HG03457 (cell line): ENCODE measurements around the gene HSD3B2.
A peak's percentile ranks its signal among the peaks of the same experiment; 100 is the strongest.
"Not testable (repeated sequence)": the region's sequence is repeated elsewhere in the genome, so short reads cannot be mapped to it uniquely, and the experiment has no call there.

ENCODE experiments used
- ATAC-seq: cut with Tn5 transposase; IDR thresholded peaks from one replicate; pipeline ENCODE4 v1.9.1; 2021; ENCODE audit warnings: moderate number of reproducible peaks; ENCODE audit not compliant: unreplicated experiment

HSD3B2 gene

GRCh38 chr1:119414950-119415349 is at the start of gene HSD3B2:
HSD3B2 (plus strand) TSS chr1:119415150; CDS start chr1:119415420, 270 bp downstream.
- no peak for ATAC-seq

- ATAC-seq = peak; percentile 61
These were observed 48.5 kb upstream of the HSD3B2 start for GRCh38 chr1:119366424-119366823.

DNA sequence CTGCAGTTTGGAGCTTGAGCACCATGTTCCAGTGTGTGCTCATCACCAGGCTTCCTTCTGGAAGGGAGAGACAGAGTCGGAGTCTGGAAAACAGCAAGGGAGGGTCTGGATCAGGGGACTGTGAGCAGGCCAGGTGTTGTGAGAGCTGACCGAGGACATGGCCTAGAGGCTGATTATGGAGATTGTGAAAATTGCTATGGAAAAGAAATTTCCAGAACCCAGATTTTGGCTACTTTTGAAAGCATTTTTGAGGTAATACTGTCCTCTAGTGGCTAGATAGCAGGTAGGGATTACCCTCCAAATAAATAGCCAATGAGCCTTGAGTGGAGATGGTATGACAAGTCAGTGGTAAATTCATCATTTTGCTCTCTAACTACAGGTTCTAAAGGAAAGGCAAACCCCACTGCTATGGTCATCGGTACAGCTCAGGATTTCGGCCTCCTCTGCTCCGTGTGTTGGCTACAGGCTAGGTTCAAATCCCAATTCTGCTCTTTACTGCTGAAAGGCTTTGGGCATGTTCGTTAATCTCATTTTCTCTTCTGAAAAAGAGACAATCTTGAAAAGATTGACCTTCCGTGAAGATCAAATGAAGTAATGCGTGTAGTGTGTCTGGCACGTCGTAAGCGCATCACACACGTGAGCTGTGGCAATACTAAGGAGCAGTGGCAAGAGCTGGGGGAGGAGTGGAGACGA is 47.4 kb upstream of the HSD3B2 start:
- ATAC-seq = no peak

DNA sequence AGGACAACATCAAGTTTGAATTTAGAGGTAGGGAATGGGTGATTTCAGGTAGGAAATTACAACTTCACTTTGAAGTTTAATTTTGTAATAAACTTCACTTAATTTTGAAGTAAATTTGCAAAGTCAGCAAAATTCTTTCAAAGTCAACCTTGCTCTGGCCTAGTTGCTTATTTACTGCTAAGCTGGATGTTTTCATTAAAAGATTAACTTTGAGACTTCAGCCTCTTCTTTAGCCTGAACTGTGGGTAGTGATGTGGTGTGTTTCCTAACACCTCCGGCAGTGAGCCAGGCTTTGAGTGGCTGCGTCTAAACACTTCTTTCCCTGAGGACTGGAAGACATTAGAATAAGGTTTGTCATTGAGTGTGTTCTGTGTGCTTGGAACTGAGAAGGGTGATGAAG is 46.4 kb upstream of the HSD3B2 start, which contains the start of gene HAO2:
TSS of gene HAO2 (plus strand) at position 232 of the 400 bp plus-strand sequence. CDS start 12,301 bp downstream, outside the sequence.
- no peak for ATAC-seq

DNA sequence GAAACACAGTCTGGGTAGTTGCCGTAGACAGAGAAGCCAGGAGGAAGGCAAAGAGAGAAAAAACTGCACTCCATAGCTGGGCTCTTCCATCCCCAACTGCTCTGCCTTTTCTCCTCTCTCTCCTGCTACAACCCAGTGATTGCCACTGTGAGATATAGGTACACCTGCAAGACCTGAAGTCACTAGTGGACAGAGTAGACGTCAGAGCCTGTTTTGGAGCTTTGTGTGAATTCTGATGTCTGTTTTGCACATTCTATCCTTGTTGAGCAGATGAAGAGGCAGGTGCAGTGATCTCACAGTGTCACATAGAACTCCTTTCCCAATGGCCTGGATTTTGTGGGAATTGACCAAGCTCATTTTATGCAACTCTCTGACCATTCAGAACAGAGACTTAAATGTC is 44.2 kb upstream of the HSD3B2 start:
- ATAC-seq = no peak

DNA sequence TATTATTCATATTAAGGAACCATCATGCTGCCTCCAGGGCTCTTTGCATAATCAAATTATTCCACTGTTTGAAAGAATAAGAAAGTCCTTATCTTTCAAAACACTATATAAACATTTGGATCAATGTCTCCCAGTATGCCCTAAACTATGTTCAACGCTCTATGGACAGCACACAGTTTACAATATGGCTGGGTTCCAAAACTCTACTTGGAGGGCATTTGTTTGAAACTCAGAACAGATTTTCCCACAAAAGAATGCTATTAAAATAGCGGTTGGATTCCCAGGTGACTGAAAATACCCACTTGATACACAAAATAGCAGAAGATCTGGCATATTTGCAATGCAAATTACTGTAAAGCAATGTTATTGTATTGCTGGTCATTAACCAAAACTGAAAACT is 43.1 kb upstream of the HSD3B2 start:
- ATAC-seq = no peak

DNA sequence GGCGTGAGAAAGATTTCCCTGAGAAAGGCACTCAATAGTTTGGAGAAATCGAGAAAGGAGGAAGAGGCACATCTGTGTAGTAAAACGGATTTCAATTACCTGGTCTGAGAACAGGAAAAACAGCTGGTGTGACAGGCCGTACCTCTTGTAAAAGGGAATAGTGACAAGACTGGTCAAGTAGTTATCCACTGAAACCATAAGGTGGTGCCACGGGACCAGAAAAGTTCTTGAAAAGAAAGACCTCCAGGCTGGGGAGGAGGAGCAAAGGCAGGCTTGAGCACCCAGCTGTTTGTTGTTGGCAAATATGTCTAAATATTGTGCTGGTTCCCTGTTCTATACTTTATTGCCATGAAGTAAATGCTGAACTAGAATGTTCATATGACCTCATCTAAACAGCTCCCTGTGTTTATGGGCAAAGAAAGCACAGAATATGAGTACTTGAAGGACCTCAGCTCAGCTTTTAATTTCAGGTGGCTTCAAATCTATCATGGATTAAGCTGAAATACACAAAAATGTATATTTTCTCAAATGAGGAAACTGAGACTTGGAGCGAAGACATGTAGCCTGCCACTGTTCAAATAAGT is 42.4 kb upstream of the HSD3B2 start:
- ATAC-seq = no peak

DNA sequence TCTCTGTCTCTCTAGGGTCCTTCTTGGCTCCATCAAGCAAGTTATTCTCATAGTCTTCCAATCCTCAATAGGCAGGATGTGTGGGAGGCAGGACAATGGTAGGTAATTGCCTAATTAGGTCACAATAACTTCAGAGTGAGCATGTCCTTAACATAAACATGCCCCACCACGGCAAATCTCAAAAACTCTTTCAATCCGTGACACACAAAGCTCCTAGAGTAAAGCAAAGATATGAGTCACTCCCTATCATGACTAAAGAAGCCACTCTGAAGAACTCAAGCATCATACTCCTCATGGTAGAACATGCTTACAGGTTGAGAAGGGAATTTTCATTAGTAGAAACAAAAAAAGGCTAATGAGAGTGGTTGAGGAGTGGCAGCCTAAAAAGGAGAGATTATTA is 41.5 kb upstream of the HSD3B2 start:
- no peak for ATAC-seq

DNA sequence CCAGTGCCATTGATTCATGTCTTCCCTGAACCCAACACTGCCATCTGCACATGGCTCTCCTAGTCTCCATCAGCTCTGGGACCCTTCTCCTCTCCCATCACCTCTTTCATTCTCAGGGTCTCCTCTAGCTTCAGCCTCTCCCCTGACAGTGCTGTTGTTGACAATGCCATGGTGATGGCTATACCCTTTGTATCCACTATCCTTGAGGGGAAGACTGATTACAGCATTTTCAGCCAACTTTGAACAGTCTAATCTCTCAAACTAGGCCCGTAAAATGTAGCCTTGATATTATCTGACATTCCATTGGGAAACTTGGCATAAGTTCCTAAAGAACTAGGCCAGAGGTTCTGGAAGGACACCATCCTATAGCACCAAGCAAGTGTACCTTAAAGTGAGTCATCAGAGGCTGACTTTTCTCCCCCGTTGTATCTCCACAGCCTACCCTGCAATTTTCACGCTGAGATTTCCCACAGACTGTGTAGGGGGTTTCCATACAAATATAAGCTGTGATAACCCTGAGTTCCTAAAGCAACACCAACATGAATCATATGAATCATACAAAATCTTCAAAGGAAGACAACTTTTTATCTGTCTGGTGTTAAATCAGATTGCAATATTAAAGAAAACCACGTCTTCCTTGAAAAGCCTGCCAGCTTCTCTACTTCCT is 40.6 kb upstream of the HSD3B2 start:
- ATAC-seq = no peak

GRCh38 chr1:119375366-119375765 is 39.6 kb upstream of the HSD3B2 start:
- ATAC-seq = no peak

DNA sequence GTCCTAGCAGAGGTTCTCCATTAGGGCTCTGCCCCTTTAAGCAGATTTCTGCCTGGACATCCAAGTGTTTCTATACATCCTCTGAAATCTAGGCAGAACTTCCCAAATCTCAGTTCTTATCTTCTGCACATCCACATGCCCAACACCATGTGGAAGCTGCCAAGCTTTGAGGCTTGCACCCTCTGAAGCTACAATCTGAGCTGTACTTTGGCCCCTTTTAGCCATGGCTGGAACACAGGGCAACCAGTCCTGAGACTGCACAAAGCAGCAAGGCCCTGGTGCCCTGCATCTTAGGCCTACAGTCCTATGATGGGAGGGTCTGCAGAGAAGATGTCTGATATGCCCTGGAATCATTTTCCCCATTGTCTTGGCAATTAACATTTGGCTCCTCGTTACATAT is 38.4 kb upstream of the HSD3B2 start:
- no peak for ATAC-seq

- not testable (repeated sequence) for ATAC-seq
These were observed 37.4 kb upstream of the HSD3B2 start for GRCh38 chr1:119377594-119377993.

DNA sequence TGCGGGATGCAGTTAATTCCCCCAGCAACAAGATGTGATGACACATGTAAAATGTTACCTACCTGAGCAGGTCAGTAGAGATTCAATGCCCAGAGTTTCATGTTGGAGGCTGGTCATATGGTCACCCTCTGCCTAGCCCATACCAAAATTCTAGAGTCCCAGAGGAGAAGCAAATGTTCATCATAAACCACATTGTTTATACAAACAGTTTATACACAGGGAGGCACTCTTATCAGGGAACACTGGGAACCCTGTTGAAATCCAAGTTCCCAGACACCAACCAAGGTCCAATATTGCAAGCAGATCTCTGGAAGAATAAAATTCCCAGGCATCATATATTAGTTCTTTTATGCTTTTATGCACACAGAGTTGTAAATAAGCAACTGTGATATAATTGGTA is 35.8 kb upstream of the HSD3B2 start:
- ATAC-seq = no peak

- ATAC-seq = no peak
These were observed 34.6 kb upstream of the HSD3B2 start for GRCh38 chr1:119380304-119380703.

GRCh38 chr1:119380983-119381662 is 33.8 kb upstream of the HSD3B2 start:
- no peak for ATAC-seq

GRCh38 chr1:119384591-119384990 is 30.4 kb upstream of the HSD3B2 start:
- no peak for ATAC-seq

DNA sequence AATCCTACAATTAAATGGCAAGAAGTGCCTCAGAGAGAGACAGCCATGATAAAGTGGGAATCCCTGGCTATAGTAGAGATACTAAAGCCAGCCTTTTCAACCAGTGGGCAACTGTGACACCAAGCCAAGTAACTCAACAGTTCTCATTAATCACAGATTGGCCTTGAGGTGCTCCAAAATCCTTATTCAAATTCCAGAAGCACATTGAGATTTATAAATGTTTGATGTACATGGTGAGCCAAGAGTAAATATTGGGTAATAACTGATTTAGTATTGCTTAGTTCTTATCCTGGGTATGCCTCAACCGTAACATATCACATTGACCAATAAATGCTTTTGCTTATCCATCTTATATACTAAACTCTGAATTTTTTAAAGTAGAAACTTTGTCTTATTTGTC is 29.3 kb upstream of the HSD3B2 start:
- ATAC-seq = no peak

GRCh38 chr1:119387858-119388257 is 27.1 kb upstream of the HSD3B2 start:
- no peak for ATAC-seq

DNA sequence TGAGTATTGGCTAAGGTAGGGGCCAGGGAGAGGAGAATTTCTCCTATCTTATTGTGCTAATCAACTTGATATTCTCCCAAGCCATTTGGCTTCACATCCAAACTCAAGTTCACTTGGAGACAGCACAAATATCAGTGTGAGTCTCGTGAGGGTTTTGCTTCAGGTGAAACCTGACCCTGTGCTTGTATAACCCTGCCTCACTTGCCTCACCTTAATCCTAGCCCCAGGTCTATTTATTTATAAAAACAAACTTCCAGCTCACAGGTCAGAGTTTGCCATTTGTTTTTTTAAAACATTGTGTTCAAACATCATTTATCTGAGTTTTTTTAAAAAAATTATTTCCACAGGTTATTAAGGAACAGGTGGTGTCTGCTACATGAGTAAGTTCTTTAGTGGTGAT is 26.5 kb upstream of the HSD3B2 start:
- no peak for ATAC-seq

DNA sequence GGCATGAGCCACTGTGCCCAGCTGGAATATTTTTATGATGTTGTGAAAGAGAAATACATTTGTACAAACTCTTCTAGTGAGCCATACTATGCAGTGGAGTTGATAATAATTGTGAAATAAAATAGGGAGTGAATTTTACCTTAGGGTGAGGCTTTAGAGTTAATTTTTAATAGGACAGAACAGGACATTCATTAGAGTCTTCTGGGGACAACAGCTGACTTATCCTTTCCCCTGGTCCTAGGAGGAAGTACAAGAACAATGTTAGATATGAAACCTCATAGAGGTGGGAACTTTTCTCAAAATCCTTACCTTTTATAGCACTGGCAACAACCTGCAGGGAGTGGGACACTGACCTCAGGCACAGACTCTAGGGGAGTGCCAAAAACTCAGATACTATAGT is 24.4 kb upstream of the HSD3B2 start:
- no peak for ATAC-seq

GRCh38 chr1:119391749-119392148 is 23.2 kb upstream of the HSD3B2 start:
- no peak for ATAC-seq

DNA sequence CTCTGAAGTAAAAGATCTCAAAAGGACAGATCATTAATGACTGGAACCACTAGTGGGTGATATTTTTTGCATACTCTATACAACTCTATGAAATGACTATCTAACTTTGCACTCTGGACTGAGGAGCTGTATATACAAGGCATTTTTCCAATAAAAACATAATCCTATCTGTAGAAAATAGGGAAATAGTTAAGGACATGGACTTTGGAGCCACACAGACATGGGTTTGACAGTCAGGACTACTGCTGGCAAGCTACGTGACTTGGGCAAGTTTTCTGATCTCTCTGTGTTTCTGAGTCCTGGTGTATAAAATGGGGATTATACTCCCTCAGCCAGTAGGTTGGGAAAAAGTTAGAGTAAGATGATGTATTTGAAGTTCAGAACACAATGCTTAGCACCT is 20.9 kb upstream of the HSD3B2 start:
- no peak for ATAC-seq
